Measurements from ENCODE around the gene MYO5C. TPM values are rescaled to one million over a fixed set of nuclear protein-coding genes. Genes with fewer than 3 reads are reported as not detected.

Gene MYO5C
- total and polyA plus RNA-seq, 2 of the 13 experiments (the other 11 are each of a cell fraction or from before 2014, with no cell fraction given): 15.7 to 23.7 TPM

DNA sequence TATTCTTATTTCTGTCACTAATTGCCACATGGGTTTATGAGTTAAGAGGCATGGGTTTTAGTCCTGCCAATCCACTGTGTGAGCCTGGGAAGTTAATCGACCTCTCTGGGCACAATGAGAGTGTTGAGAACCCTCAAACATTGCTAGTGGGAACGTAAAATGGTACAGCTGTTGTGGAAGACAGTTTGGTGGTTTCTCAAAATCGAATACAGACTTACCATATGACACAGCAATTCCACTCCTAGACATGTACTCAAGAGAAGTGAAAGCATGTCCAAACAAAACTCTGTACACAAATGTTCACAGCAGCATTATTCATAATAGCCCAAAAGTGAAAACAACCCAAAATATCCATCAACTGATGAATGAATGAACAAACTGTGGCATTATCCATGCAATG lies 98.7 kb downstream of the MYO5C start:
- TF ChIP-seq TSC22D2 (CRISPR knock-in tag; IDR thresholded peaks at IDR 0.05; ENCODE audit: borderline replicate concordance): no peak
- intact Hi-C loops (cut with micrococcal nuclease; ENCODE audit: unreplicated experiment): no loop called here
- Histone ChIP-seq H2AFZ (ENCODE audit: low read length) (no peak overlapping the region), H3K4me1 (ENCODE audit: insufficient read depth, low read length) (no peaks in the 10 kb centered on the region), H3K27me3 (ENCODE audit: control insufficient read depth in 1 of 2, insufficient read depth in 2 of 2, low read length in 2 of 2) (no peaks in the 10 kb centered on the region), H3K9me3 (ENCODE audit: low read length) (no peaks in the 10 kb centered on the region), H3K79me2 (ENCODE audit: insufficient read depth, low read length) (no peaks in the 10 kb centered on the region), H3K36me3 (replicated peaks in 1 of 2; ENCODE audit: control insufficient read depth in 1 of 2, insufficient read depth in 2 of 2, low read length in 2 of 2) (peaks cover 9 to 32% of the 10 kb centered on the region in 2 experiments; a peak in 4 of 5 replicates), H3K4me2 (ENCODE audit: low read depth, low read length) (no peak overlapping the region), H3K27ac (ENCODE audit: extremely low read length, insufficient read depth, low read length) (no peak overlapping the region), H4K20me1 (ENCODE audit: insufficient read depth, low read length) (no peaks in the 10 kb centered on the region), H3K4me3 (replicated peaks in 1 of 3; ENCODE audit: insufficient read depth in 1 of 3, low read depth in 2 of 3, low read length in 3 of 3) (no peak overlapping the region), H3K9ac (ENCODE audit: insufficient read depth, low read depth, low read length) (no peak overlapping the region)
- no TSS peak for BruUV-seq (replicated peaks)
- POLR2A ChIA-PET: no interaction called here
- no peak for ATAC-seq
- no peak for FAIRE-seq
- no peak for DNase-seq (ENCODE audit: low spot score)
- CTCF ChIA-PET (ENCODE audit: low intra/inter-chr PET ratio, low total read pairs): no interaction called here
- WGBS (ENCODE audit: low lambda C conversion rate): 69% methylated on average over 3 of the region's 3 CpGs
- in situ Hi-C loops (cut with HindIII; ENCODE audit: extremely low pct_ligation_motif_present, low pct_unique_long_range_greater_than_20kb): no loop called here

DNA sequence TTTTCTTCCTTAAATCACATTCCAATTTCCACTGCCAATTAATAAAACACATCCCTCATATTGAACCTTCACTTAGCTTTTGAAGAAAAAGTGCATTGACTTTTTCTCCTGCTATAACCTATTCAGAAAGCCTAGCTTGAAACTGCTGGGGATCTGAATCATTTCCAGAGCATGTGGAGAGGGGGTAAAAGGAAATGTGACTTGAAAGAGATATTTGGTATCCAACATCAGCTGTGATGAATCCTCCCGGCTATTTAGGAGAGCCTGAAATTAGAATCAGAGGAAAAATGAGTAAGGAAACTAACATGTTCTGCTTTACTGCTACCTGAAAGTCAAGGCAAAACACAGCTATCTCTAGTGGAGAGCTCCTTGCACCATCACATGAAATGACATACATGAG lies 101.8 kb downstream of the MYO5C start:
- ChIA-PET POLR2A (interaction anchor here (0.7 kb wide), 1 partner anchor 10 kb away, joined by 3 read pairs; no protein-coding TSS in a partner anchor), CTCF (ENCODE audit: low intra/inter-chr PET ratio, low total read pairs) (no interaction called here)
- no peak for DNase-seq (ENCODE audit: low spot score)
- intact Hi-C loops (cut with micrococcal nuclease; ENCODE audit: unreplicated experiment) (no loop called here), in situ Hi-C loops (cut with HindIII; ENCODE audit: extremely low pct_ligation_motif_present, low pct_unique_long_range_greater_than_20kb) (no loop called here)
- no TSS peak for BruUV-seq (replicated peaks)
- peaks cover 9 to 28% of the 10 kb centered on the region in 2 experiments; a peak in 4 of 5 replicates for H3K36me3 ChIP-seq (replicated peaks in 1 of 2; ENCODE audit: control insufficient read depth in 1 of 2, insufficient read depth in 2 of 2, low read length in 2 of 2)
- WGBS (ENCODE audit: low lambda C conversion rate): 90% methylated on average over 1 of the region's 1 CpG
- no peaks in the 10 kb centered on the region for H3K27me3 ChIP-seq (ENCODE audit: control insufficient read depth in 1 of 2, insufficient read depth in 2 of 2, low read length in 2 of 2)
- no peak overlapping the region for H2AFZ ChIP-seq (ENCODE audit: low read length)
- H3K79me2 ChIP-seq (ENCODE audit: insufficient read depth, low read length): no peaks in the 10 kb centered on the region
- no peaks in the 10 kb centered on the region for H4K20me1 ChIP-seq (ENCODE audit: insufficient read depth, low read length)
- no peak for ATAC-seq
- H3K4me1 ChIP-seq (ENCODE audit: insufficient read depth, low read length): no peaks in the 10 kb centered on the region
- H3K9ac ChIP-seq (ENCODE audit: insufficient read depth, low read depth, low read length): no peak overlapping the region
- no peak overlapping the region for H3K27ac ChIP-seq (ENCODE audit: extremely low read length, insufficient read depth, low read length)
- no peak for FAIRE-seq
- H3K4me3 ChIP-seq (replicated peaks in 1 of 3; ENCODE audit: insufficient read depth in 1 of 3, low read depth in 2 of 3, low read length in 3 of 3): no peak overlapping the region
- no peaks in the 10 kb centered on the region for H3K9me3 ChIP-seq (ENCODE audit: low read length)
- TF ChIP-seq PAWR (CRISPR knock-in tag; IDR thresholded peaks at IDR 0.05; ENCODE audit: borderline replicate concordance): no peak
- TF ChIP-seq SMAD3 (CRISPR knock-in tag; IDR thresholded peaks at IDR 0.05): no peak
- TF ChIP-seq FOSL1 (CRISPR knock-in tag; IDR thresholded peaks at IDR 0.05; ENCODE audit: borderline replicate concordance): no peak
- no peak for TF ChIP-seq ZNF441 (CRISPR knock-in tag; IDR thresholded peaks at IDR 0.05; ENCODE audit: borderline replicate concordance)
- TF ChIP-seq ZNF775 (CRISPR knock-in tag; IDR thresholded peaks at IDR 0.05; ENCODE audit: borderline replicate concordance): no peak
- no peak for TF ChIP-seq EP300 (IDR thresholded peaks at IDR 0.05; ENCODE audit: low read depth in 2 of 2, low read length in 2 of 2)
- TF ChIP-seq EP300 (CRISPR knock-in tag; IDR thresholded peaks at IDR 0.05; ENCODE audit: borderline replicate concordance): no peak
- TF ChIP-seq SPEN (CRISPR knock-in tag; IDR thresholded peaks at IDR 0.05; ENCODE audit: low read depth): no peak
- no peak for TF ChIP-seq ZNF543 (CRISPR knock-in tag; IDR thresholded peaks at IDR 0.05)
- H3K4me2 ChIP-seq (ENCODE audit: low read depth, low read length): no peak overlapping the region
